ENCODE results near the gene HS1BP3.

HS1BP3 gene

GRCh38 chr2:20662308-20662937 is 11.5 kb upstream of the HS1BP3 start:
- TF ChIP-seq, protein P1, sequence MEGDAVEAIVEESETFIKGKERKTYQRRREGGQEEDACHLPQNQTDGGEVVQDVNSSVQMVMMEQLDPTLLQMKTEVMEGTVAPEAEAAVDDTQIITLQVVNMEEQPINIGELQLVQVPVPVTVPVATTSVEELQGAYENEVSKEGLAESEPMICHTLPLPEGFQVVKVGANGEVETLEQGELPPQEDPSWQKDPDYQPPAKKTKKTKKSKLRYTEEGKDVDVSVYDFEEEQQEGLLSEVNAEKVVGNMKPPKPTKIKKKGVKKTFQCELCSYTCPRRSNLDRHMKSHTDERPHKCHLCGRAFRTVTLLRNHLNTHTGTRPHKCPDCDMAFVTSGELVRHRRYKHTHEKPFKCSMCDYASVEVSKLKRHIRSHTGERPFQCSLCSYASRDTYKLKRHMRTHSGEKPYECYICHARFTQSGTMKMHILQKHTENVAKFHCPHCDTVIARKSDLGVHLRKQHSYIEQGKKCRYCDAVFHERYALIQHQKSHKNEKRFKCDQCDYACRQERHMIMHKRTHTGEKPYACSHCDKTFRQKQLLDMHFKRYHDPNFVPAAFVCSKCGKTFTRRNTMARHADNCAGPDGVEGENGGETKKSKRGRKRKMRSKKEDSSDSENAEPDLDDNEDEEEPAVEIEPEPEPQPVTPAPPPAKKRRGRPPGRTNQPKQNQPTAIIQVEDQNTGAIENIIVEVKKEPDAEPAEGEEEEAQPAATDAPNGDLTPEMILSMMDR (IDR thresholded peaks at IDR 0.05; ENCODE audit: low read depth, low read length): no peak
- no peak for DNase-seq (ENCODE audit: low read depth in 2 of 2)
- H3K4me3 ChIP-seq (replicated peaks in 1 of 2; ENCODE audit: low read depth in 2 of 2, low read length in 2 of 2): no peak overlapping the region

- DNase-seq (ENCODE audit: low read depth in 2 of 2): peak; percentile 85 to 87
- TF ChIP-seq, protein P1 (IDR thresholded peaks at IDR 0.05; ENCODE audit: low read depth, low read length): peak; percentile 96
- no peak overlapping the region for H3K4me3 ChIP-seq (replicated peaks in 1 of 2; ENCODE audit: low read depth in 2 of 2, low read length in 2 of 2)
Measured at GRCh38 chr2:20661421-20662307, 10.8 kb upstream of the HS1BP3 start.

DNA sequence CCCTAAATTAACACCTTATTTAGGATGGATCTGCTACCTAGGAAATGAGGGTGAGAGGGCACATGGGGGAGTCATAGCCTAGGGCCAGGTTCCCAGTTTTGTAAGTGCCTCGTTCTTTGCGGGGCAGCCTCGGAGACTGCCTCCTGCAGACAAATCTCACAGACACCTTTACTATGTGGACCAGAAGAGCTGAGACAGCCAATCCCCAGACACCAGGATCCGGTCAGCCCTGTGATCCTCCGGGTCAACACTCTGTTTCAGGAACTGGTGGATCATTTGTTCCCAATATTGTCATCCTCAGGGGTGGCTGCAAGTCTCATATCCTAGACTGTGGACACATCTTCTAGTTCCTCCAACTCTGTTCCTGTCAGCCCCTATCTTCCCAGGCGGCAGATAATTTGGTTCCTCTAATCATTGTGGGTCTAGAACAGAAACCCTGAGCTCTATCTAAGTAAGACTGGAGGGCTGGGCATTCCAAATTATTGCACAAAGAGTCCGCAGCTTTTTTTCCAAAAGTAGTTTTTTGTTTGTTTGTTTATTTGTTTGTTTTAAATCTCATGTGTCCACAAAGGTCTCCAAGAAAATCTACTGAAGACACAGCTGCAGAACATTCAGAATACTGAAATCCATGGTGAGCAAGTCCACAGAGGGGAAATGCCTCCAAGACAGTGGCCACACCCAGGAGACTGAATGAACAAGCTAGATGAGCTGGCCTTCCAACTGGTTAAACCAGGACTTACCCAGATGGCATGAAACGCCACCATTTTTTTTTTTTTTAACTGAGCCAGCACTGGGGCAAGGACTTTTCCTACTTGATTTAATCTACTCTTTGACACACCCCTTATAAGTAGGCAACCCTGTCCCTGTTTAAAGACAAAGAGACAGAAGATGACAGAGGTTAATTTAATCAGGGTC is 9.9 kb upstream of the HS1BP3 start:
- DNase-seq (ENCODE audit: low read depth in 2 of 2): peak in 1 of 2 donors; percentile 58
- TF ChIP-seq, protein P1 (IDR thresholded peaks at IDR 0.05; ENCODE audit: low read depth, low read length): no peak
- H3K4me3 ChIP-seq (replicated peaks in 1 of 2; ENCODE audit: low read depth in 2 of 2, low read length in 2 of 2): no peak overlapping the region

GRCh38 chr2:20657522-20658235 is 6.8 kb upstream of the HS1BP3 start:
- TF ChIP-seq, protein P1 (IDR thresholded peaks at IDR 0.05; ENCODE audit: low read depth, low read length): no peak
- H3K4me3 ChIP-seq (replicated peaks in 1 of 2; ENCODE audit: low read depth in 2 of 2, low read length in 2 of 2): no peak overlapping the region
- DNase-seq (ENCODE audit: low read depth in 2 of 2): no peak

- H3K4me3 ChIP-seq (replicated peaks in 1 of 2; ENCODE audit: low read depth in 2 of 2, low read length in 2 of 2): no peak overlapping the region
- DNase-seq (ENCODE audit: low read depth in 2 of 2): no peak
- TF ChIP-seq, protein P1 (IDR thresholded peaks at IDR 0.05; ENCODE audit: low read depth, low read length): no peak
Measured at GRCh38 chr2:20656561-20656960, 5.7 kb upstream of the HS1BP3 start.

DNA sequence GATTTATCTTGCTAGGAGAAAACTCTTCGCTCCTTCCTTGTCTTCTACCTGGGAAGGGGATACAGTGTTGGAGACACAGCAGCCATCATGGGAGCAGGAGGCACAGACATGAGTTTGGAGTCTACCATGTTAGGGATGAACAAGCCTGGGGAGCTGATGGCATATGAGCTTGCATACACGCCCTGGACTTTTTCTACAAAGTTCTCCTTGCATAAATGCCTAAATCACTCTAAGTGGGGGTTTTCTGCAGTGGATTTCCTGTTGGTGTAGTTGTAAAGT is 3.6 kb upstream of the HS1BP3 start:
- no peak overlapping the region for H3K4me3 ChIP-seq (replicated peaks in 1 of 2; ENCODE audit: low read depth in 2 of 2, low read length in 2 of 2)
- no peak for DNase-seq (ENCODE audit: low read depth in 2 of 2)
- TF ChIP-seq, protein P1 (IDR thresholded peaks at IDR 0.05; ENCODE audit: low read depth, low read length): no peak

Measured in cardiac fibroblast (primary cell).